Kidney (tissue), 14 donors: Measurements from ENCODE around the gene B4GALT3. TPM values are rescaled to one million over a fixed set of nuclear protein-coding genes. Genes with fewer than 3 reads are reported as not detected.

Experiments used
- DNase-seq, 5 donors: peaks; one replicate each; pipeline ENCODE4 v3.0.0-alpha.2; 2013 to 2020
- FAIRE-seq: peaks from 2 replicates; lab custom pipeline; 2012; peaks lifted over from hg19 to GRCh38; lab: Jason Lieb, UNC
- H3K27ac ChIP-seq, 2 donors: one replicate each; pipeline ENCODE4 v1.7.0; 2013; ENCODE audit warnings: low read depth in 2 of 2, low read length in 2 of 2, inconsistent platforms in 1 of 2
- H3K27me3 ChIP-seq: one replicate; pipeline ENCODE4 v1.7.1; 2013; ENCODE audit warnings: low read length, inconsistent platforms; ENCODE audit not compliant: control insufficient read depth, insufficient read depth
- H3K36me3 ChIP-seq, 3 donors: one replicate each; pipeline versions ENCODE4 v1.7.0 to v1.7.1; 2013; ENCODE audit warnings: low read length in 3 of 3, control low read depth in 1 of 3, inconsistent platforms in 1 of 3; ENCODE audit not compliant: insufficient read depth in 3 of 3, control insufficient read depth in 2 of 3
- H3K4me1 ChIP-seq, 3 donors: one replicate each; pipeline versions ENCODE4 v1.7.0 to v1.7.1; 2013; ENCODE audit warnings: low read length in 3 of 3, inconsistent platforms in 1 of 3, low read depth in 1 of 3; ENCODE audit not compliant: control insufficient read depth in 2 of 3, insufficient read depth in 2 of 3
- H3K4me3 ChIP-seq, 3 donors: one replicate each; pipeline versions ENCODE4 v1.7.0 to v1.8.1; 2013; ENCODE audit warnings: low read length in 3 of 3, control low read depth in 1 of 3, inconsistent platforms in 1 of 3
- H3K9ac ChIP-seq, 3 donors: one replicate each; pipeline versions ENCODE4 v1.7.0 to v1.7.1; 2013; ENCODE audit warnings: low read length in 3 of 3, control low read depth in 1 of 3, inconsistent platforms in 1 of 3
- H3K9me3 ChIP-seq, 3 donors: one replicate each; pipeline versions ENCODE4 v1.7.0 to v1.7.1; 2013; ENCODE audit warnings: low read length in 3 of 3, control low read depth in 1 of 3, inconsistent platforms in 1 of 3; ENCODE audit not compliant: control insufficient read depth in 2 of 3, insufficient read depth in 1 of 3
- CTCF ChIP-seq: IDR thresholded peaks from 3 replicates; pipeline ENCODE4 v1.5.1; 2012; ENCODE audit warnings: mild to moderate bottlenecking, moderate library complexity, borderline replicate concordance; ENCODE audit not compliant: insufficient read depth; ENCODE audit errors: extremely low read depth
- intact Hi-C: fragments of 100-400 bp; cut with DNase I; formaldehyde crosslinking; loops from one replicate; pipeline ENCODE4 v1.11.1; 2022
- polyA plus RNA-seq: library from polyadenylated mRNA; stranded (reverse); fragments of 350-450 nt; fragmentation: Illumina TruSeq; extraction: RNeasy Lipid Tissue Mini Kit (QIAGEN cat#74804); gene quantifications from one replicate; pipeline ENCODE4 v1.2.3, GENCODE V29; 2014; ENCODE audit warnings: low read depth, low replicate concordance; ENCODE audit not compliant: insufficient read depth
- total RNA-seq: library from RNA; stranded (reverse); fragmentation: NEBNext Ultra II Directional; extraction: Animal tissue kit (Norgen Biotek cat#: 25700); gene quantifications from one replicate; pipeline ENCODE4 v1.2.1, GENCODE V29; 2021
- donor health status: control.
- donor health status: control.
- donor health status: control.
- donor health status: control.
- donor health status: control.
- donor health status: DM: yes; HTN: yes; CAD: no.
- donor health status: Normal renal cell carcinoma (clear cell type).

The B4GALT3 gene
- total and polyA plus RNA-seq, 2 donors from 2014 or later: 22.9 to 33.5 TPM

GRCh38 chr1:161133220-161133740, 44.0 kb downstream of the B4GALT3 start:
- intact Hi-C loops: no loop called here
- H3K9me3 ChIP-seq: no peaks in the 10 kb centered on the region
- H3K27me3 ChIP-seq: no peaks in the 10 kb centered on the region
- FAIRE-seq: no peak
- H3K9ac ChIP-seq: peak overlapping the region; percentile 81 to 97 (median 96)
- peak overlapping the region; percentile 94 to 96 (median 94) for H3K4me3 ChIP-seq
- peak overlapping the region; percentile 96 to 99 for H3K27ac ChIP-seq
- DNase-seq: no peak
- peaks cover 0 to 9% (median 5%) of the 10 kb centered on the region in 3 donors for H3K36me3 ChIP-seq
- peaks cover 3 to 16% (median 7%) of the 10 kb centered on the region in 3 donors for H3K4me1 ChIP-seq
- no peak for TF ChIP-seq CTCF

GRCh38 chr1:161132410-161133219, 44.7 kb downstream of the B4GALT3 start, which contains the start of gene DEDD:
DEDD (minus strand) TSS chr1:161132667; CDS start chr1:161124462, 8,205 bp downstream.
- Histone ChIP-seq H3K9me3 (no peaks in the 10 kb centered on the region), H3K9ac (peak within 1 kb of the TSS; percentile 93 to 97 (median 96)), H3K27me3 (no peaks in the 10 kb centered on the region), H3K36me3 (peaks cover 0 to 15% (median 8%) of the 10 kb centered on the region in 3 donors), H3K27ac (peak within 1 kb of the TSS; percentile 96 to 99), H3K4me1 (peaks cover 3 to 19% (median 9%) of the 10 kb centered on the region in 3 donors), H3K4me3 (peak within 1 kb of the TSS; percentile 94 to 96 (median 94))
- FAIRE-seq (peak; percentile 39), DNase-seq (peak; percentile 96 to 98 (median 97))
- intact Hi-C loops: no loop called here
- TF ChIP-seq CTCF: no peak

- peaks cover 4 to 23% (median 11%) of the 10 kb centered on the region in 3 donors for H3K36me3 ChIP-seq
- peak in 1 of 5 donors; percentile 42 for DNase-seq
- H3K27ac ChIP-seq: peak overlapping the region; percentile 96 to 99
- peaks cover 3 to 25% (median 11%) of the 10 kb centered on the region in 3 donors for H3K4me1 ChIP-seq
- FAIRE-seq: no peak
- peak overlapping the region; percentile 84 to 96 (median 93) for H3K4me3 ChIP-seq
- TF ChIP-seq CTCF: no peak
- intact Hi-C loops: no loop called here
- H3K9ac ChIP-seq: peak overlapping the region; percentile 83 to 93 (median 91)
- H3K27me3 ChIP-seq: no peaks in the 10 kb centered on the region
- H3K9me3 ChIP-seq: no peaks in the 10 kb centered on the region
Measured at GRCh38 chr1:161131523-161132409, 45.5 kb downstream of the B4GALT3 start.
